Colonic mucosa (tissue), 4 donors: ENCODE results near the gene LMOD1. TPM values are rescaled to one million over a fixed set of nuclear protein-coding genes. Genes with fewer than 3 reads are reported as not detected.

ENCODE experiments used
- DNase-seq: peaks from one replicate; pipeline ENCODE4 v3.0.0-alpha.2; 2020
- H3K27ac ChIP-seq: fragments of 200-600 bp; one replicate; pipeline ENCODE4 v1.8.0; 2021
- H3K27me3 ChIP-seq: fragments of 200-600 bp; one replicate; pipeline ENCODE4 v1.8.0; 2021
- H3K36me3 ChIP-seq: fragments of 200-600 bp; one replicate; pipeline ENCODE4 v1.8.0; 2021
- H3K4me1 ChIP-seq: fragments of 200-600 bp; one replicate; pipeline ENCODE4 v1.8.0; 2021; ENCODE audit warnings: mild to moderate bottlenecking
- H3K4me3 ChIP-seq: fragments of 200-600 bp; one replicate; pipeline ENCODE4 v1.8.0; 2021
- H3K9ac ChIP-seq, 2 donors: one replicate each; pipeline ENCODE4 v1.7.0; 2013; ENCODE audit warnings: control low read depth in 2 of 2, low read depth in 2 of 2, low read length in 2 of 2
- H3K9me3 ChIP-seq: fragments of 200-600 bp; one replicate; pipeline ENCODE4 v1.8.0; 2021
- CTCF ChIP-seq: fragments of 200-600 bp; IDR thresholded peaks from one replicate; pipeline ENCODE4 v1.8.0; 2022; ENCODE audit warnings: antibody characterized with exemption, mild to moderate bottlenecking
- intact Hi-C: fragments of 100-400 bp; cut with DNase I; formaldehyde crosslinking; loops from one replicate; pipeline ENCODE4 v1.14.1; 2022
- total RNA-seq, 2 donors: library from RNA; stranded (reverse); fragmentation: NEBNext Ultra II Directional in 1 of 2; extraction: Animal tissue kit (Norgen Biotek cat#: 25700) in 1 of 2; gene quantifications; one replicate each; pipeline ENCODE4 v1.2.1, GENCODE V29; 2021
- donor health status: healthy.
- donor health status: DM: no; HTN: no; CAD: no.
- donor health status: DM: no; HTN: no; CAD: no.

LMOD1 gene
- total RNA-seq, 2 donors from 2014 or later: 7.6 to 64.5 TPM

GRCh38 chr1:201882665-201883132, 63.6 kb downstream of the LMOD1 start:
- no peak for DNase-seq
- no peaks in the 10 kb centered on the region for H3K27me3 ChIP-seq
- no peak overlapping the region for H3K27ac ChIP-seq
- H3K9ac ChIP-seq: no peak overlapping the region
- no peaks in the 10 kb centered on the region for H3K4me1 ChIP-seq
- intact Hi-C loops: no loop called here
- TF ChIP-seq CTCF: no peak
- no peaks in the 10 kb centered on the region for H3K36me3 ChIP-seq
- no peaks in the 10 kb centered on the region for H3K9me3 ChIP-seq
- no peak overlapping the region for H3K4me3 ChIP-seq

GRCh38 chr1:201881617-201882016, 64.7 kb downstream of the LMOD1 start:
- H3K27ac ChIP-seq: no peak overlapping the region
- intact Hi-C loops: no loop called here
- H3K36me3 ChIP-seq: no peaks in the 10 kb centered on the region
- TF ChIP-seq CTCF: no peak
- no peak for DNase-seq
- H3K9ac ChIP-seq: no peak overlapping the region
- no peak overlapping the region for H3K4me3 ChIP-seq
- no peaks in the 10 kb centered on the region for H3K9me3 ChIP-seq
- no peaks in the 10 kb centered on the region for H3K4me1 ChIP-seq
- H3K27me3 ChIP-seq: no peaks in the 10 kb centered on the region

GRCh38 chr1:201880928-201881571, 65.3 kb downstream of the LMOD1 start:
- intact Hi-C loops: no loop called here
- H3K27me3 ChIP-seq: no peaks in the 10 kb centered on the region
- H3K9ac ChIP-seq: no peak overlapping the region
- no peak overlapping the region for H3K4me3 ChIP-seq
- DNase-seq: no peak
- no peak overlapping the region for H3K27ac ChIP-seq
- no peak for TF ChIP-seq CTCF
- no peaks in the 10 kb centered on the region for H3K36me3 ChIP-seq
- H3K4me1 ChIP-seq: no peaks in the 10 kb centered on the region
- no peaks in the 10 kb centered on the region for H3K9me3 ChIP-seq

- no peaks in the 10 kb centered on the region for H3K36me3 ChIP-seq
- H3K9ac ChIP-seq: no peak overlapping the region
- H3K9me3 ChIP-seq: no peaks in the 10 kb centered on the region
- H3K4me1 ChIP-seq: no peaks in the 10 kb centered on the region
- no peaks in the 10 kb centered on the region for H3K27me3 ChIP-seq
- intact Hi-C loops: loop anchor here (5.0 kb wide), 2 partner anchors 94 to 264 kb away; partner anchors contain the start of gene ARL8A
- H3K4me3 ChIP-seq: no peak overlapping the region
- H3K27ac ChIP-seq: no peak overlapping the region
- peak; percentile 52 for TF ChIP-seq CTCF
- no peak for DNase-seq
Observed at GRCh38 chr1:201877877-201878401, 68.4 kb downstream of the LMOD1 start.

GRCh38 chr1:201876148-201876818, 70.1 kb downstream of the LMOD1 start:
- Histone ChIP-seq H3K4me3 (no peak overlapping the region), H3K9ac (no peak overlapping the region), H3K36me3 (peaks cover 7% of the 10 kb centered on the region), H3K27me3 (no peaks in the 10 kb centered on the region), H3K9me3 (no peaks in the 10 kb centered on the region), H3K4me1 (no peaks in the 10 kb centered on the region), H3K27ac (no peak overlapping the region)
- TF ChIP-seq CTCF: no peak
- DNase-seq: no peak
- intact Hi-C loops: loop anchor here (5.0 kb wide), 2 partner anchors 96 to 266 kb away; partner anchors contain the start of gene ARL8A
